ENCODE results near the gene LHFPL3.

The LHFPL3 gene

DNA sequence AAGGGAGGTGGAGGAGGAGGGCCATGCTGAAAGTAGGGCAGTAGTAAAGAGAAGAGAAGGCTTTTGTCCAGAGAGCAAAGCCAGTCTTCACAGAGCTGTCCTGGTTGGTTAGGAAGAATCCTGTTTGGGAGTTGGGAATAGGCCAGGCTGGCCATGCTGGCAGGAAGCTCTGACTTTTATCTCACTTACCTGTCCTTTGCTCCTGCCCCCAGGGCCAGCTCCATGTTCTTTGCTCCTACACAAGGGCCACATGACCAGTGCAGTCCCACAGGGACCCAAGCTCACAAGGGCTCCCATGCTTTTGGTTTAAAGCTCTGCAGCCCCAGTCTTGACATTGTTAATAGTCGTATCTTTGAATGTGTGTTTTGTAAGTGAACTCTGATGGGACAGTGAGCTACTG is 524.0 kb downstream of the LHFPL3 start:
- DNase-seq, result no peak

- DNase-seq, result no peak
Measured at GRCh38 chr7:104855861-104856260, 527.5 kb downstream of the LHFPL3 start.

- DNase-seq, result no peak
Measured at GRCh38 chr7:104857458-104858425, 529.3 kb downstream of the LHFPL3 start.

DNA sequence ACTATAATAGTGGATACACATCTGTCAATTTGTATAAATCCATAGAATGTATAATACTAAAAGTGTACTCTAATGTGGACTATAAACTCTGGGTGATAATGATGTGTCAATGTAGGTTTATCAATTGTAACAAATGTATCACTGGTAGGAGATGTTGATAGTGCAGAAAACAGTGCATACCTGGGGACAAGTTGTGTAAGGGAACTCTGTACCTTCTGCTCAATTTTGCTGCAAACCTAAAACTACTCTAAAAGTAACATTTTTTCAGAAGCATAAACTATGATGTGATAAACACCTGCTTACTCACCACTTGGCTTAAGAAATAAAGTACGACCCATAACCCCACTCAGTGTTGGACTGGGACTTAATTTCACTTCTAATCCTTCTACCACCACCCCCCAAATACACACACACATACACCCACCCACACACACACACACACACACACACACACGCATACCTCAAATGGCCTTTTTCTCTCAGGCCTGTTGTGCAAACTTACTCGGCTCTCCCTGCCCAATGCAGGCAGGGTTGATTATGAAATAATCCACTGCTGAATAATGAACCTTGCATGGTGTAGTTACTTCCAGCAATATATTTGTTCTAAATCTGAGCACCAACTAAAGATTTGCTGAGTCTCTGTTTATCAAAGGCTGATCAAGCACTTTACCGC is 531.5 kb downstream of the LHFPL3 start:
- DNase-seq, result no peak

DNA sequence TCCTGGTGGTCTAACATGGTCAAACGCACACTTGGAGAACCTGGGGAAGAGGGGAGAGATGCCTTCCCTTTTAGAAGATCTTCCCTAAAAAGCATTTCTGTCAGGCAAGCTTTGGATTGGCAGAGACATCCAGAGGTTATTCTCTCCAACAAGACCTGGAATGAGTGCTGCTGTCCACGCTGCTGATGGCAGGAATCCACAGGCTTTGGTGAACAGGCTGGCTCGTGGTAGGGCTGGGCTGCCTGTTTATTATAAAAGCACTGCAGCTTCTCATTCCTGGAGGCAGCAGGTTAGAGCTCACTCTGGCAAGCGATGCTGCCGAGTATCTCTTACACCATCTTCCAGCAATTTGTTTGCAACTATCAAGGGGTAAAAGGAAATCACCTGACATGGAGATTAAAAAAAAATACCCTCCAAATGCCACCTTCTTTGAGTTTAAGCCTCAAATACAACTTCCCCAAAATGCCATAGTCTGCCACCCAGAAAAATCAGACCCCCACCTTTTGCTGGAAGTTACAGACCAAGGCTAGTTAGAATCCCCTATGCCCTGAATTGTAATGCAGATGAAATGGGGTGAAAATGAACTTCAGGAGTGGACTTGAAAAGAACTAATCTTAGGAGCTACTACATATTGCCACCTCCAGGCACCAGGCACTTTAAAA is 533.5 kb downstream of the LHFPL3 start:
- no peak for DNase-seq

- DNase-seq, result no peak
Measured at GRCh38 chr7:104862719-104863118, 534.3 kb downstream of the LHFPL3 start.

- no peak for DNase-seq
Measured at GRCh38 chr7:104873401-104873800, 545.0 kb downstream of the LHFPL3 start.

- DNase-seq, result peak; percentile 7
Measured at GRCh38 chr7:104878577-104878976, 550.2 kb downstream of the LHFPL3 start.

DNA sequence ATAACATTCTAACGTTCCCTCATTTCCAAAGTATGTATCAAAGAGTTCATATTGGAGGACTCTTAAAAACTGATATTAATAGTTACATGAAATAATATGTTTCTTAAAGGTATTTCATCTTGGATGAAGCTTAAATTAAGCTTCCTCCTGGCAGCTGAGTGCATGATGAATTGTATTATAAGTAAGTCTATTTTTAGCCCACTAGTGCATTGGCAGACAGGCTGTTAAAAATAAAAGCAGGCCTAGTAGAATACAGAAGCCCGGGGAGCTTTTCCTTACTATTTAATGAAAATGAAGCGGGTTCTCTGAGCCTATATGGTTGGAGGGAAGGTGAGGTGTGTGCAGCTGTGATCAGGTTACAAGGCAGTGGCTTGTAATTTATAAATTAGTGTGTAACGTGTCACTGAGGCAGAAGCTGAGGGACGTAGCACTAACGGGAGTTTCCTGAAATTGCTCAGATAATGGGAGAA is 554.9 kb downstream of the LHFPL3 start:
- no peak for DNase-seq

DNA sequence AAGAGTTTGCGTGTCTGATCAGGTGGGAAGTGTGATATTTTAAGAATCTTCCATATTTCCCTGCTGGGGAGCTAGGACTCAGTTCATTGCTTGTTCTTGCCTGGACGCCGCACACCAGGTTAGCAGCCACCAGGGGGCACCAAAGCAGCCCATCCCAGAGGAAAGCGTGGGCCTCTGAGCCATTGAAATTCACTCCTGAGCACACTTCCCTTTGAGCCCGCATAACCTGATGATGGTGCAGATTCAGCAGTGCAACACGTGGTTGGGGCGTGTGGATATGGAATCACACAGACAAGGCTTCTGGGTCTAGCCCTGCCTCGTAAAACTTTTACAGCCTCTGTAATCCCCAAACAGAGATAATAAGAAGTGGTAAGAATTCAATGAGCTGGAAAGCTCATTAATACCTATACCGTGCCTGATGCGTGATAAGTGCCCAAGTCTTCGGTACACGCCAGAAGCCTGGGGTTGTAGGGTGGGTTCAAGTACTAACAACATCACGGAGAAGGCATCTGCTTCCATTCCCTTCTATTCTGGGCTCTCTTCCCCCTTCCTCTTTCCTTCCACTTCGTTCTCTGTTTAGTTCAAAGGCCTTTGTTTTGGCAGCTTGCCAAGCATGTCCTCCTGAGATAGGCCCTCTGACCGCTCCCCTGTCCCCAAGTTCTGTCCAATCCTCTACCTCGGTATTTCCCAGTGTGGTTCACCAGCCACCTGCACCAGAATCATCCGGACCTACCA is 555.5 kb downstream of the LHFPL3 start:
- peak; percentile 79 for DNase-seq

GRCh38 chr7:104886651-104887050 is 558.2 kb downstream of the LHFPL3 start:
- no peak for DNase-seq

GRCh38 chr7:104890216-104890615 is 561.8 kb downstream of the LHFPL3 start:
- no peak for DNase-seq

DNA sequence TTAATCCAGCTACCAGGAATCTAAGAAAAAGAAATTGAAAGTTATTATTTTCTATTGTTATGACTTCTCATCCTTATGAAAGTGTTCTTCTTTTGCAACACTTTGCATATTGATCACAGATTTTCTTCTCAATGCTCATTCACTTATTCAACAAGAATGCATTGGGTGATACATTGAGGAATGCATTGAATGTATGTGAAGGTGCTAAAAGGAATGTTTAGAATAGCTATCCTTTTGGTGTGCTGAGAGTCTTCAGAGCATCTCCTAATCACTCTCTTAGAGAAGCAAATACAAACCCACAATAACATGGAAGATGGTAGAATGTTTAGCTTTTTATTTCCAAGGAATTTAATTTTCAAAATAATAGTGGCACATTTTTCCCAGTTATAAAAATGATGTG is 563.5 kb downstream of the LHFPL3 start:
- no peak for DNase-seq

GRCh38 chr7:104894314-104894713 is 565.9 kb downstream of the LHFPL3 start:
- DNase-seq, result no peak

DNA sequence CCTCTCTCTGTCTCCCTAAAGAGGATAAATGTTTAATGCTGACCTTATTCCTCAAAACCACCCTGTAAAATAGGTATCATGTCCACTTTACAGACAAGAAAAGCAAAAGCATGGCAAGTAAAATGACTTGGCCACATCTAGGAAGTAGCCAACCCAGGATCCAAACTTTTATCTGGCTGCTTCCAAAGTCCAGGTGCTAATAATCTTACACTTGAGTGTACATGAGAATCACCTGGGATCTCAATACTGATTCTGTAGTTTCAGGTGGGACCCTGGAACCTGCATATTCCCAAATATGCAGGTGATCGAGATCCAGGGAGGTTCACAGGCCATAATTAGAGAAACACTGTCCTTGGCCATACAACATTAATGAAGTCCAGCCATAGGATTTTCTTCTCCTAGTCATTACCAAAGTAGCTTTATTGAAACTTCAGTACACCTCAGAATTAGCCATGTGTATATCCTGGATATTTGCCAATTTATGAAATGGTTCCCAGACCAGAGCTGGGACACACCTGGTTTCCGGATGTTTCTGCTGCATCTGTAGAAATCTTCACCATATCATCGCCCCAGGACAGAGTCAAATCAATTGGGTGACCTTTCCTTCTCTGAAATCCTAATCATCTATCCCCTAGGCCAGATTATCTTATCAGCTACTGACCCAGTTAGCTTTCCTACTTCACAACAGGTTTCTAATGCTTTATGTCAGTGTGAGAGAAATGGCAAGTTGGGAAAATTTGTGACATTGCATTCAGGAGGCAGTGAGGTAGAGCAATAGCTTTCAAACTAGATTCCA is 566.5 kb downstream of the LHFPL3 start:
- no peak for DNase-seq

DNA sequence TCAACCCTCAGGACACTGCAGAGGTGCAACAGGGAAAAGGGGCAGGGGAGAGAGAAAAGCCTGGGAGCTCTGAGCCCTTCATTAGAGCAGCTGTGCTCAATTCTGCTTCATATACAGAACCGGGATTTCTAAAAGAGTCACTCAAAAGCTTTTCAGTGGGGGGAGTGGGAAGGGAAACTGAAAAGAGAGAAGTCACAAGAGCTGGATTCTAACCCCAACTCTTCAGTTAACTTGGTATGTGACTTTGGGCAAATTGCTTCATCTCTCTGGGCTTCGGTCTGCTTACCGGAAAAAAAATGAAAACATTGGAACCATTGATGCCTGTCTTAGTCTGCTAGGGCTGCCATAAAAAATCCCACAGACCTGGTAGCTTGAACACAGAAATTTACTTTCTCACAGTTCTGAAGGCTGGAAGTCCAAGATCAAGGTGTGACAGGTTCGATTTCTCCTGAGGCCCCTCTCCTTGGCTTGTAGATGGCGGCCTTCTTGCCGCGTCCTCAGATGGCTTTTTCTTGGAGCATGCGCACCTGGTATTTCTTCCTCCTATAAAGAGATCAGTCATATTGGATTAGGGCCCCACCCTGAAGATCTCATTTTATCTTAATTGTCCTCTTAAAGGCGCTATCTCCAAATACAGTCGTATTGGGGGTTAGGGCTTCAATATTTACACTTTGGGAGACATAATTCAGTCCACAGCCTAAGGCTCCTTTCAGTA is 567.3 kb downstream of the LHFPL3 start:
- DNase-seq, result no peak

GRCh38 chr7:104898434-104898833 is 570.0 kb downstream of the LHFPL3 start:
- DNase-seq, result no peak

DNA sequence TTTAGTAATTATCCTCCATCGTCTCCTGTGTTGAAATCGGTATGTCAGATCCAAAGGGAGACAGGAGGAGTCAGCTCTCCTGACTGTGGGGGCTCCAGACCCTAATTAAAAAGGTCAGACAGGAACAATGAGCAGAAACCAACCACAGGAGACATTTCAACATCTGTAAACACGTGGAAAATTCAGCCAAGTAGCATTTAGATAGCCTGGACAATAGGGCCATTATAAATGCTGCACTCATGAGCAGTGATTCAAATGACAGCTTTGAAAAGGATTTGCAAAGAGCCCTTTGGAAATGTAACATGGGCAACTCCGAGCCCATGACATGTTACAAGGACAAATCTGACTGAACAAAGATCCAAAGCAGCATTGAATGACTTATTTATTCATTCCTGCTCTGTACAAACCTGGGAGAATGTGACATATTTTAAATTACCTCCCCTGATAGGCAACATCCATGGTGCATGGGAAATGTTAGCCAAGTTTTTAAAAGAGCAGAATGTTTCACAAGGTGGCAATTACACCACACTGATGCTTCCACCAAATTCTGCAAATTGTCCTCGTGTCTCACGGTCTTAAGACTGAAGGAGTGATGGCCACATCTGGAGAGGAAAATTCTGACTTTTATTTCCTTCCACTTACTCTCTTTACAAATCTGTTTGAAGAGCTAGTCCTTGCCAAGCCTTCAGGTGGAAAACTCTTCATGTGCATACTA is 572.3 kb downstream of the LHFPL3 start:
- no peak for DNase-seq

GRCh38 chr7:104901240-104901619 is 572.8 kb downstream of the LHFPL3 start:
- DNase-seq, result no peak

DNA sequence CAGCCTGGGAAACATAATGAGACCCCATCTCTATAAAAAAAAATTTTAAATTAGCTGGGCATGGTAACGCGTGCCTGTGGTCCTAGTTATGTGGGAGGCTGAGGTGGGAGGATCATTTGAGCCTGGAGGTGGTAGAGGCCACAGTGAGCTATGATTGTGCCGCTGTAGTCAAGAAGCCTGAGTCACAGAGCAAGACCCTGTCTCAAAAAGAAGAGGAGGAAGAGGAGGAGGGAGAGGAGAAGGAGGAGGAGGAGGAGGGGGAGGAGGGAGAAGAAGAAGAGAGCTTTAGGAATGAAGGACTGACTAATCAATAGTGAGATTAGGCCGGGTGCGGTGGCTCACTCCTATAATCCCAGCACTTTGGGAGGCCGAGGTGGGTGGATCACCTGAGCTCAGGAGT is 573.8 kb downstream of the LHFPL3 start:
- no peak for DNase-seq

DNA sequence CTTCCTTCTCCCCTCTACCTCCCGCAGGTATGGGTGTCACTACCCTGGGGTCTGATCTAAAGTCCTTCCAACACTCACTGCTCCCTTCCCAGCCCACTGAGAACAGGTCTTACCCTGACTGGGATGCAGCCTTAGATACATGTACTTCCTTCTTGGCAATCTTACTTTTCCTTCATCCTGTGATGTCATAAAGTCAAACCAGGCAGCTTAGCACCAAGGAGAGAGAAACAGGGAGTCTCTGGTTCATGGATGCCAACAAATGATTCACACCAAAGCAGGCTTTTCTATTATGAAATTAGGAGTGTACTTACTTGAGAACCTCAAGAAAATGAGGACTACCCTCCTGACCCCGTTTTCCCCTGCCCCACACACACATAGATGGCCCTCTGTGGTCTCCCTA is 574.6 kb downstream of the LHFPL3 start:
- DNase-seq, result no peak

Measured in stimulated activated CD4-positive, alpha-beta T cell treated with anti-CD3 and anti-CD28 coated beads, Interleukin-1b, Interleukin-23, amount 100 ng/mL, for 48 hours (primary cell).